ENCODE data around the gene RAB27B.
"Not testable (repeated sequence)": the region's sequence is repeated elsewhere in the genome, so short reads cannot be mapped to it uniquely, and the experiment has no call there.

Gene RAB27B, protein sequence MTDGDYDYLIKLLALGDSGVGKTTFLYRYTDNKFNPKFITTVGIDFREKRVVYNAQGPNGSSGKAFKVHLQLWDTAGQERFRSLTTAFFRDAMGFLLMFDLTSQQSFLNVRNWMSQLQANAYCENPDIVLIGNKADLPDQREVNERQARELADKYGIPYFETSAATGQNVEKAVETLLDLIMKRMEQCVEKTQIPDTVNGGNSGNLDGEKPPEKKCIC

DNA sequence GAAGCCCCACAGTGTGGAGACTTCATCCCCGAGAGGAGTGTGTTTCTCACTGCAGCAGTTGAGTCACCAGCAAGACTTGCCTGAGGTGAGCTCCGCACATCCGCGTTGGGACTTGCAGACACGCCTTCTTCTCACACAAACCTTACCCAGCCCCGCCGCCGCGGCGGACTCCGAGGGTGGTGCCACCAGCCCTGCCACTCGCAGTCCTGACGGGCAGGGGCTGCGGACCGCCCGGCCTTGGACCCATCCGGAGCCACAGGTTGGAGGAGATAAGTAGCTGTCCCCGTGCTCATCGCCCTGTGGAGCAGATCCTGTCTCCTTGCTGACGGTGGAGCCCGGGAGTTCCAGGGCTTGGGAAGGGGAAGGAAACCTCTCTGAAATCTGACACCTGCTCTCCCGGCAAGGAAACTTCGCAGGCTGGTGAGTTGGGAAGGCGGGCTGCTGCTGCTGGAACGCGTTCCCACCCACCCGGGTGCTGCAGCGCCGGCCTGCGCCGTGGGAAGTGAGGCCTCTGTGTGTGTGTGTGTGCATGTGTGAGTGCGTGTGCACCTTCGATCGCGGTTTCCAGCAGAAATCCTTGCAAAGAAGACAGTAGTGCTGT is at the start of gene RAB27B:
Gene RAB27B (plus strand): TSS at position 197 of the 601 bp plus-strand sequence. CDS start 49,109 bp downstream, outside the sequence.
- peak; percentile 78 for DNase-seq

GRCh38 chr18:54780285-54780861 is 47.9 kb upstream of the RAB27B start:
- DNase-seq: no peak

DNA sequence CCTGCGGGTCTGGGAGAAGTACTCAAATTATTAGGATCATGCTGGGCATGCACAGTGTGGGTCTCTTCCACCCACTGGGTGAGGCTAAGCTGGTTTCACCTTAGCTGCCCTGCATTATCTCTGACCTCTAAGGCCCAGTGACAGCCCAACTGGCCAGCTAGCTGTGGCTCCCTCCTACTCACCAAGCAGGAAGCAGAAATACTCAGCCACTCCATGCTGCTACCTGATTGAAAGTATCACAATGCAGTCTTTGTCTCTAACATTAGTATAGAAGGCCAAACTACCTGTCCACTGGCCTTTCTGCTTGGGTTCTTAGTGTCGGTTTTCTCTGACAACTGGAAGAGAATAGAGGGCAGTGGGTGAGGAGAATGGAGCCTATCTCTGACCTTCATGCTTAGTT is 47.3 kb upstream of the RAB27B start:
- DNase-seq: no peak

DNA sequence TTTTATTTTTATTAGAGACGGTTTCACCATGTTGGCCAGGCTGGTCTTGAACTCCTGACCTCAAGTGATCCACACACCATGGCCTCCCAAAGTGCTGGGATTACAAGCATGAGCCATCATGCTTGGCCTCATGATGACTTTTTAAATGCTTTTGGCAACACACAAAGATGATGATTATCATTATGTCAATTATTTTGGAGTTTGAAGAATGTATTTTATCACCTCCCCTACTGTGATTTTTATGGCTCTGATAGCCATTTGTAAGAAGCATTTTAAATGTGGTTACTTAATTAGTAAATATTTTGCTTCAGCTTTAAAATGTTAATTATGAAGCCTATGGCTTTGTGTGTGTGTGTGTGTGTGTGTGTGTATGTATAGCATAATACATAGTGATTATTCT is 45.1 kb upstream of the RAB27B start:
- no peak for DNase-seq

DNA sequence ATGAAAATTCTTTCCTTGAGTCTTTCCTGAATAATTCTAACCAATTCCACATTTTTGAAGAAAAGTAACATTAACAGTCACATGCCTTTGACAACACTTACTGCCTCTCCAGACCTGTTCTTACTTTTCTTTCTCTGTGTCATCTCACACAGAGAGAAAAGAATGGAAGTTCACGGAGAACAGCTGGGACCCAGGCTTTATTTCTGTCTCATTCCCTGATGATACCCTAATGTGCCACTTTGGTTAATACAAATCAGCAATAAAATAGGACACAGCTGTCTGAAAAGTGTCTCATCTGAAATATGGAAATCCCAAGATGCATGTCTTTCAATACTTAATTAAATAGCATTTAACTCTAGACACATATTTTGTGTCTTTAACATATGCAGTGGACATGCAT is 42.1 kb upstream of the RAB27B start:
- no peak for DNase-seq

- DNase-seq: no peak
Measured at GRCh38 chr18:54787121-54787520, 41.2 kb upstream of the RAB27B start.

DNA sequence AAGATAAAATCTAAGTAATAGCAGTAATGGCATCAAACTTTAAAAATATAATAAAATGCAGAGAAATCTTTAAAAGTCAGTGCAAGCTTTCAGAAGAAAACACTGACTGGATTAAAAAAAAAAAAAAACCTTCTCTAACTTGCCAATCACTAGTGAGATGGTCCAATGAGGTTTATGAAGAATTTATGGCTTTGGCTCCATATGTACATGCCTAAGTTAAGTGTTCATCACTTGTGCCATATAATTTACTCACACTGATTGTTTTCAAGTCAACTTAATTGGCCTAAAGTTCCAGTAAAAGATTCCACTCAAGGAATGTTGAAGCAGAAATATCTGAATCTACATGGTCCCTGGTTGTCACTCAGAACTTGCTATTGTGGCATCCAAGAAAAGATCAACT is 40.7 kb upstream of the RAB27B start:
- no peak for DNase-seq

- DNase-seq: no peak
Measured at GRCh38 chr18:54790109-54790508, 38.2 kb upstream of the RAB27B start.

- DNase-seq: no peak
Measured at GRCh38 chr18:54791657-54792056, 36.6 kb upstream of the RAB27B start.

DNA sequence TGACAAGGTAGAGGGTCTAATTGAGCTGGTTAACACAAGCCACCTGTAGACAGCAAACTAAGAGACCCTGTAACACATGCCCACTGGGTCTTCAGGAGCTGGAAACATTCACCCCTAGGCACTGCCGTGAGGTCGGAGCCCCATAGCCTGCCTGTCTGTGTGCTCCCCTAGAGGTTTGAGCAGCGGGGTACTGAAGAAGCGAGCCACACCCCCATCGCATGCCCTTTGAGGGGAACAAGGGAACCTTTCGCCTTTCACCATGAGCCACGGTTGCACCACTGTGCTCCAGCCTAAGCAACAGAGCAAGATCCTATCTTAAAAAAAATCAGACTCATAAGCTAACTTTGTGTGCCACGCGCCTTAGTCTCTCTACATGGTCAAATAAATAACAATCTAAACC is 36.2 kb upstream of the RAB27B start:
- no peak for DNase-seq

DNA sequence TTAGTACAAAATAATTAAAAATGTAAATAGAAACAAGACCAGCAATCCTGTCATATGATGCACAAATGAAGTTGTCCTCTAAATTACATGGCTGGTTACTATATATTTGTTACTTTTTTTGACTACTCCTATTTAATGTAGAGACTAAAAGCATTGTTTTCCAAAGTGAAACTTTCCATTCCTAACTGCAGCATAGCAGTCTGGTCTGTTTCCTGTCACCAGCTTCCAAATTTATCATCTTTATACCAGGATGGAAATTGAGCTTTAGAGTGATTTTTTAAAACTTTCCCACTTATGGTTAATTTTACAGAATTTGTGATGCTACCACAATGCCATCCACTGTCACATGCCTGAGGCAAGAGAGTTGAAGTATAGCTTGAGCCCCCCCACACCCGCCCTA is 33.5 kb upstream of the RAB27B start:
- DNase-seq: no peak

GRCh38 chr18:54798186-54798585 is 30.1 kb upstream of the RAB27B start:
- no peak for DNase-seq

DNA sequence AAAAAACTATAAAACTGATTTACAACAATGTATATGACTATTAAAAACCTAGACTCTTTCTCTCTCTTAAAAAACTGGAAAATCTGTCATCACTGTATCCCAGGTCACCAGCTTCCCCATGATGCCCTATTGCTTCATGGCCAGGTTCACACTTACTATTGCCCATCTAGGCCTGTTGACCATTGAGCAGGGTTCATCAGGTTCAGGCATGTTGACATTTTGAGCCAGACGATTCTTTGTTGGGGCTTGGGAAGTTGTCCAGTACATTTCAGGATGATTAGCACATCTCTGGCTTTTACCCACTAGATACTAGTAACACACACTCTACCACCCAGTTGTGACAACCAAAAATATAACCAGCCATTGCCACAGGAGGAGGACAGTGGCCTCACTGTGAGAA is 26.9 kb upstream of the RAB27B start:
- no peak for DNase-seq

DNA sequence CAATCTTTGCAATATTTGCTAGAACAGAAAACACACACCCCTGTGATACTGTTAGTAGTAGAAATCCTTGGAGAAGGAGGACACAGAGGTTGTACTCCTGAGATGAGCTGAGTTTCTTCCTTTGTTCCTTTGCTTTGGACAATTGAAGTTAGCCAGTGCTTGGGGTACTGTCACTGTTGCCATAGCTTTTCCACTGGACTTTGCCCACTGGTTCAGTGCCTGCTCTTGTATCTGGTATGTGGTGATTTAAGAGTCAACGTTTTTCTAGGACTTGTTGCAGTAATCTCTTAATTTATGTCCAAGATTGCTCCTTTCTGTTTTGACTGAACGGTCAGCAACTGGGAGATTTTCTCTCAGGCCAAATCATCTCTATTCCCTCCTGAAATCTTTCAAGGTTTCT is 26.1 kb upstream of the RAB27B start:
- DNase-seq: no peak

DNA sequence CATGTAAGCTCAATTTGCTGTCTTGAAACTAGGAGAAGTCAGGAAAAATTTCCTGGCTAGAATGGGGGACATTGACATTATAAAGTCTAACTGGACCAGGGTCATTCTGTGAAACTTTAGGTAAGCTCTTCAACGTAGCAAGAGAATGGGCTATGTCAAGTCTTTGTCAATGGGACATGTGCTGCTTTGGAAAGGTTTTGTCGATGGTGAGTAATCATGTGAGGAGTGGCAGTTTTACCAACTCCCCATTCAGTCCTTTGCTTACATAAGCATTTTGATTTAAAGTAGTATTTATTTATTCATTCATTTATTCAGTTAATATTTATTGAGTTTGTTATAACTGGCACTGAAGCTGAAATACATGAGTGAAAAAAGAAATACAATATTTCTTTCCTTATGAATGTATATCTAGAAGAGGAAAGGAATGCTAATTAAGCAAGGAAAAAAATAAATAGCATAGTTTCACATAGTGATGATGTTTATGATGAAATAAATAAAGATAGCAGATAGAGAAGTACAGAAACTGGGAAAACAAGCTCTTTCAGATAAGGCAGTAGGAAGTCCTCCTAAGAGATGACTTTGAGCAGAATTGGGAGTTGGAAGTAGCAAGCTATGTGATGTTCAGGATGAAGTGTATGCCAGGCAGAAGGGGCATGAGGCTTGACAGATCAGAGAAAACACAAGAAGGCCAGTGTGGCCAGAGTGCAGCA is 25.4 kb upstream of the RAB27B start:
- no peak for DNase-seq

GRCh38 chr18:54805571-54806334 is 22.5 kb upstream of the RAB27B start:
- DNase-seq: no peak

GRCh38 chr18:54806526-54806925 is 21.8 kb upstream of the RAB27B start:
- DNase-seq: no peak

- DNase-seq: no peak
Measured at GRCh38 chr18:54807303-54807702, 21.0 kb upstream of the RAB27B start.

DNA sequence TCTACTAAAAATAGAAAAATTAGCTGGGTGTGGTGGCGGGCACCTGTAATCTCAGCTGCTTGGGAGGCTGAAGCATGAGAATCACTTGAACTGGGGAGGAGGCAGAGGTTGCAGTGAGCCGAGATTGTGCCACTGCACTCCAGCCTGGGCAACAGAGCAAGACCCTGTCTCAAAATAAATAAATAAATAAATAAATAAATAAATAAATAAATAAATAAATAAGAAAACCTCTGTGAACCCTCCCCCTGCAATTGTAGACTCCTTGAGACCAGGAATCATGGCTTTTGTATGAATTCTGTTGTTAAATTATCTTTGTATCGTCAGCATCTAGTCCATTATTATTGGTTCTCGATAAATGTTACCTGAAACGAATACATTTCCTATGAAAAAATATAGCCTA is 17.6 kb upstream of the RAB27B start:
- not testable (repeated sequence) for DNase-seq

DNA sequence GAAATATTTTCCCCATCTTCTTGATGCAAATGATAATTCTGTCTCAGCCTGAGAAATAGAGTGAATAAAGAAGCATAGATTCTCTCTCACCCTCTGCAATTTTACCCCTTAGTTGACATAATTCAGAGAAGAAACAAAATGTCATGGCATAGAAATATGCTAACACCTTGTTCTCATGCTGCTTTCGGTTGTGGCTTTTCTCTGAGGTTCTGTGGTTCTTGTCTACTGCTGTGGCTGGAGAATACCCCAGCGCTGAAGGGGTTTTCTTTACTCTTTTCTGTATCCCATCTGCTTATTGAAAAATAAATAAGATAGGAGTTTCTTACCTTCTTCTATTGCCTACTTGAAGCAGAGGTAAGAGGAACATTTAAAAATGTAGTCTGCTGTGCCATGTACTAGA is 15.4 kb upstream of the RAB27B start:
- no peak for DNase-seq

- no peak for DNase-seq
Measured at GRCh38 chr18:54813305-54813704, 15.0 kb upstream of the RAB27B start.

DNA sequence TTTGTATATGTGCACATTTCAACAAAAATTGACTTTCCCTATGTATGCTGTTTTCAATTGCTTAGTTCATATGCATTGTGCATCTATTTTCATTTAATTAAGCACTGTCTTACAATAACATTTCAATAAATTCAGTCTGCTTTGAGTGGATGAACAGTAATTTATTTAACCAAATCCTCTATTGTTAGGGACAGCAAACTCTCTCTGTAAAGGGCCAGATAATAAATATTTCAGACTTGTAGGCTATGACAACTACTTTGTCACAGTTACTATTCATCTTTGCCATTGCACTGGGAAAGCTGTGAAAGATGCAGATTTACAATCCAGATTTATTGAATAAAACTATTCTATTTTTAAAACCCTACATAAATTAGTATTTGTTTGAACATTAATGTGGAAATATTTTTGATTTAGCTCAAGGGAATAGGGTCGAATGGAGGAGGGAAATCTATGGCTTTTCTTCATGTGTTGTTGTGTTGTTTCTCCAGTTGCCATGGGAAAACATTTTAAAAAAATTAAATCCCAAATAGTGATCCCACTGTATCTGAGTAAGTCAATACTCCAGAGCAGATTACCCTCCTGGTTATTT is 14.2 kb upstream of the RAB27B start:
- no peak for DNase-seq

GRCh38 chr18:54815086-54815485 is 13.2 kb upstream of the RAB27B start:
- DNase-seq: no peak
